ENCODE results near the gene GRID1.

Gene GRID1

DNA sequence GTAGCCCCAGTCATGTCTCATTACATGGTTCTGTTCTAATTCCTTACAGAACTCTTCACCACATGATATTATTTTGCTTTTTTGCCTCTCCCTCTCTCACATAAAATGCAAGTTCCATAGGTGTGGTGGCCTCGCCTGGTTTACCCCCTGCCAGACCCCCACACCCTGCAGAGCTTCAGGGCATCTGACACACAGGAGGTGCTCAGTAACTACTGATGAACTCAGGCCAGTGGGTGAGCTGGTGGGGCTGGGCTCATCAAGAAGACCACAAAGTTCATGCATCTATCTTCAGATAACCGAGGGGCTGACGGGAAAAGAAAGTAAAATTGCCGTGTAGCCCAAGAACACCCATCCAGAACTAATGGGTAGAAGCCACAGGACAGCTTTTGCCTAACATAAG lies 253.1 kb downstream of the GRID1 start:
- TF ChIP-seq, protein P1, sequence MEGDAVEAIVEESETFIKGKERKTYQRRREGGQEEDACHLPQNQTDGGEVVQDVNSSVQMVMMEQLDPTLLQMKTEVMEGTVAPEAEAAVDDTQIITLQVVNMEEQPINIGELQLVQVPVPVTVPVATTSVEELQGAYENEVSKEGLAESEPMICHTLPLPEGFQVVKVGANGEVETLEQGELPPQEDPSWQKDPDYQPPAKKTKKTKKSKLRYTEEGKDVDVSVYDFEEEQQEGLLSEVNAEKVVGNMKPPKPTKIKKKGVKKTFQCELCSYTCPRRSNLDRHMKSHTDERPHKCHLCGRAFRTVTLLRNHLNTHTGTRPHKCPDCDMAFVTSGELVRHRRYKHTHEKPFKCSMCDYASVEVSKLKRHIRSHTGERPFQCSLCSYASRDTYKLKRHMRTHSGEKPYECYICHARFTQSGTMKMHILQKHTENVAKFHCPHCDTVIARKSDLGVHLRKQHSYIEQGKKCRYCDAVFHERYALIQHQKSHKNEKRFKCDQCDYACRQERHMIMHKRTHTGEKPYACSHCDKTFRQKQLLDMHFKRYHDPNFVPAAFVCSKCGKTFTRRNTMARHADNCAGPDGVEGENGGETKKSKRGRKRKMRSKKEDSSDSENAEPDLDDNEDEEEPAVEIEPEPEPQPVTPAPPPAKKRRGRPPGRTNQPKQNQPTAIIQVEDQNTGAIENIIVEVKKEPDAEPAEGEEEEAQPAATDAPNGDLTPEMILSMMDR (IDR thresholded peaks at IDR 0.05; ENCODE audit: low read length), result no peak
- TF ChIP-seq EZH2 (IDR thresholded peaks at IDR 0.05; ENCODE audit: borderline replicate concordance, low read length), result no peak

DNA sequence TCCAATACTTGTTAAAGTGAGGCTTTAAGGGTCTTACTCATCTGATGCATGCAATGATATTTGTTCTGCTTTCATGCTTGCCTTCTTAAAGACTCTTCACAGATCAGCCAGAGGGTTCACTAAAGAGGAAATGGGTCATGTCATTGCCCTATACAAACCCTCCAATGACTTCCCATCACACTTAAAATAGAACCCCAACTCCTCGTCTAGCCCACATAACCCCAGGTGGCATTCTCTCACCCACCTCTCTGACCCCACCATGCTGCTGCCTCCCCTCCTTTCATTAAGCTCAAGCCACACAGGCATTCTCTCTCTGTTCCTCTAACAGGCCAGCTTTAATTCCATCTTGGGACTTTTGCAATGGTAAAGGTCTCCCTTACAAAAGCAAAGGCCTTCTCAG lies 253.6 kb downstream of the GRID1 start:
- H3K36me3 ChIP-seq (ENCODE audit: insufficient read depth, low read length), result no peaks in the 10 kb centered on the region
- H3F3A ChIP-seq (ENCODE audit: insufficient read depth, low read length), result no peaks in the 10 kb centered on the region
- H3K4me2 ChIP-seq (ENCODE audit: low read length), result no peak overlapping the region
- H3K4me1 ChIP-seq (ENCODE audit: insufficient read depth, low read length, severe bottlenecking), result no peaks in the 10 kb centered on the region
- H4K20me1 ChIP-seq (ENCODE audit: insufficient read depth, low read length), result no peaks in the 10 kb centered on the region
- no peaks in the 10 kb centered on the region for H3K9me3 ChIP-seq (ENCODE audit: low read length)
- H3K9me2 ChIP-seq (ENCODE audit: low read depth, low read length), result no peaks in the 10 kb centered on the region
- TF ChIP-seq, protein P1 (IDR thresholded peaks at IDR 0.05; ENCODE audit: low read length), result no peak
- TF ChIP-seq EZH2 (IDR thresholded peaks at IDR 0.05; ENCODE audit: borderline replicate concordance, low read length), result no peak
- no peaks in the 10 kb centered on the region for H3K79me2 ChIP-seq (ENCODE audit: insufficient read depth, low read length)
- no peak overlapping the region for H3K9ac ChIP-seq (ENCODE audit: low read length)
- no peak overlapping the region for H3K27ac ChIP-seq (ENCODE audit: low read depth, low read length, poor library complexity, severe bottlenecking)
- H3K4me3 ChIP-seq (ENCODE audit: low read depth, low read length, poor library complexity, severe bottlenecking), result no peak overlapping the region
- no peak overlapping the region for H2AFZ ChIP-seq (ENCODE audit: low read length)
- no peaks in the 10 kb centered on the region for H3K27me3 ChIP-seq (ENCODE audit: insufficient read depth, low read length)

More for the DNA sequence above, 253.1 kb downstream of the GRID1 start:
- H3K4me3 ChIP-seq (ENCODE audit: low read depth, low read length, poor library complexity, severe bottlenecking), result no peak overlapping the region
- no peak overlapping the region for H3K9ac ChIP-seq (ENCODE audit: low read length)
- no peak overlapping the region for H2AFZ ChIP-seq (ENCODE audit: low read length)
- H3K9me2 ChIP-seq (ENCODE audit: low read depth, low read length), result no peaks in the 10 kb centered on the region
- H3K79me2 ChIP-seq (ENCODE audit: insufficient read depth, low read length), result no peaks in the 10 kb centered on the region
- no peaks in the 10 kb centered on the region for H4K20me1 ChIP-seq (ENCODE audit: insufficient read depth, low read length)
- no peaks in the 10 kb centered on the region for H3K4me1 ChIP-seq (ENCODE audit: insufficient read depth, low read length, severe bottlenecking)
- no peaks in the 10 kb centered on the region for H3F3A ChIP-seq (ENCODE audit: insufficient read depth, low read length)
- H3K9me3 ChIP-seq (ENCODE audit: low read length), result no peaks in the 10 kb centered on the region
- H3K36me3 ChIP-seq (ENCODE audit: insufficient read depth, low read length), result no peaks in the 10 kb centered on the region
- no peak overlapping the region for H3K4me2 ChIP-seq (ENCODE audit: low read length)
- H3K27me3 ChIP-seq (ENCODE audit: insufficient read depth, low read length), result no peaks in the 10 kb centered on the region
- no peak overlapping the region for H3K27ac ChIP-seq (ENCODE audit: low read depth, low read length, poor library complexity, severe bottlenecking)

DNA sequence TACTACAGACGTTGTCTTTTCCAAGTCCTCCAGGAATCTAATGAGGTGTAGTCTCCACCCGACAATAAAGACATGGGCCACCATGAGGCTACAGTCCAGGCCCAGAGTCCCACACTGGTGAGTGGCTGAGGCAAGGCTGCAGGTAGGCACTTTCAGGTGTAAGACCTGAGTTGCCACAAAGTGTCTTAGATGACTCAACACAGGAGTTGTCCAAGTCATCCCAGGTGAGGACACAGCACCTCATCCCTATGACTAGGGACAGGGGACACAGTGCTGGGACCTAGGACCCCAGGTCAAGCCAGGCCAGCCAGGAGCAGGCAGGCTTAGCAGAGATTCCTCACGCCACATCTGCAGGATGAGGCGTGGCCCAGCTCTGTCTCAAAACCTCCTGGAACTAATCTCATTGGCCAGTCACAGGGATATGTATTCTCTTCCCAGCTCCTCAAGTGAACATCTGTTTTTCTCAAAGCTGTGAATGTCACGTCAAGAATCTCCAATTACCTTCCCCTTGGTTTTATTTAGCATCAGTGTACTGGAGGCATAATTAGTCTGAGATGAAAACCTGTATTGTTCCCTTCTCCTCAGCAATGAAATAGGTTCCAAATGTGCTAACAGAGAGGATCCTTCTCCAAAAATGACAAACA lies 254.6 kb downstream of the GRID1 start:
- Histone ChIP-seq H3K9me2 (ENCODE audit: low read depth, low read length) (no peaks in the 10 kb centered on the region), H3K27ac (ENCODE audit: low read depth, low read length, poor library complexity, severe bottlenecking) (no peak overlapping the region), H3K27me3 (ENCODE audit: insufficient read depth, low read length) (no peaks in the 10 kb centered on the region), H3K79me2 (ENCODE audit: insufficient read depth, low read length) (no peaks in the 10 kb centered on the region), H3K9me3 (ENCODE audit: low read length) (no peaks in the 10 kb centered on the region), H3K36me3 (ENCODE audit: insufficient read depth, low read length) (no peaks in the 10 kb centered on the region), H2AFZ (ENCODE audit: low read length) (no peak overlapping the region), H3K4me2 (ENCODE audit: low read length) (no peak overlapping the region), H3K4me3 (ENCODE audit: low read depth, low read length, poor library complexity, severe bottlenecking) (no peak overlapping the region), H3K9ac (ENCODE audit: low read length) (no peak overlapping the region), H4K20me1 (ENCODE audit: insufficient read depth, low read length) (no peaks in the 10 kb centered on the region), H3F3A (ENCODE audit: insufficient read depth, low read length) (no peaks in the 10 kb centered on the region), H3K4me1 (ENCODE audit: insufficient read depth, low read length, severe bottlenecking) (no peaks in the 10 kb centered on the region)
- TF ChIP-seq EZH2 (IDR thresholded peaks at IDR 0.05; ENCODE audit: borderline replicate concordance, low read length), result no peak
- TF ChIP-seq, protein P1 (IDR thresholded peaks at IDR 0.05; ENCODE audit: low read length), result no peak
